ENCODE data around the gene GLIPR1.

DNA sequence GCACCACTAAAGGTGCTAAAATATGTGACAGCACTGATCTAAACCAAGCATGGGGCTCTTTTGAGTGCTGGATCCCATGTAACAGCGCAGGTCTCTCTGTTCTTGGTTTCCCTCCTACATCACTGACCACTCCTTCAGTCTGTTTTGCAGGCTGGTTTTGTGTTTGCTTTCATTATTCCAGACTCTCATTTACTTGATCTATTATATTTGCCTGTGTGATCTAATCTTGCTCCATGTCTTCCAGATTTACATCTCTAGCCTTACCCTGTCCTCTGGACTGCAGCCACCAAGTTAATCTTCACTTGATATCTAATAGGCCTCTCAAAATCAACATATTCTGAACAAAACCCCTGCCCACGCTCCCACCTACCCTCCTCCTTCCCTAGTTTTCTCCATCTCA, 8.6 kb downstream of the GLIPR1 start:
- TF ChIP-seq, protein P1, sequence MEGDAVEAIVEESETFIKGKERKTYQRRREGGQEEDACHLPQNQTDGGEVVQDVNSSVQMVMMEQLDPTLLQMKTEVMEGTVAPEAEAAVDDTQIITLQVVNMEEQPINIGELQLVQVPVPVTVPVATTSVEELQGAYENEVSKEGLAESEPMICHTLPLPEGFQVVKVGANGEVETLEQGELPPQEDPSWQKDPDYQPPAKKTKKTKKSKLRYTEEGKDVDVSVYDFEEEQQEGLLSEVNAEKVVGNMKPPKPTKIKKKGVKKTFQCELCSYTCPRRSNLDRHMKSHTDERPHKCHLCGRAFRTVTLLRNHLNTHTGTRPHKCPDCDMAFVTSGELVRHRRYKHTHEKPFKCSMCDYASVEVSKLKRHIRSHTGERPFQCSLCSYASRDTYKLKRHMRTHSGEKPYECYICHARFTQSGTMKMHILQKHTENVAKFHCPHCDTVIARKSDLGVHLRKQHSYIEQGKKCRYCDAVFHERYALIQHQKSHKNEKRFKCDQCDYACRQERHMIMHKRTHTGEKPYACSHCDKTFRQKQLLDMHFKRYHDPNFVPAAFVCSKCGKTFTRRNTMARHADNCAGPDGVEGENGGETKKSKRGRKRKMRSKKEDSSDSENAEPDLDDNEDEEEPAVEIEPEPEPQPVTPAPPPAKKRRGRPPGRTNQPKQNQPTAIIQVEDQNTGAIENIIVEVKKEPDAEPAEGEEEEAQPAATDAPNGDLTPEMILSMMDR (IDR thresholded peaks at IDR 0.05): no peak
- no peak for TF ChIP-seq POLR2A (IDR thresholded peaks at IDR 0.05)

Data from esophagus squamous epithelium (tissue), 4 donors.